ENCODE measurements around the gene MDN1. TPM values are rescaled to one million over a fixed set of nuclear protein-coding genes. Genes with fewer than 3 reads are reported as not detected.

The MDN1 gene
- total RNA-seq, 2 experiments from 2014 or later, result 48.6 to 62.3 TPM

- CTCF ChIA-PET (ENCODE audit: unreplicated experiment), result no interaction called here
- BruUV-seq (replicated peaks), result no TSS peak
Measured at GRCh38 chr6:89680150-89680549, 139.4 kb downstream of the MDN1 start.

GRCh38 chr6:89679215-89680120 lies 140.1 kb downstream of the MDN1 start:
- Histone ChIP-seq H3K9me2 (ENCODE audit: insufficient read depth, low read length) (no peaks in the 10 kb centered on the region), H4K20me1 (ENCODE audit: insufficient read depth, low read length) (no peaks in the 10 kb centered on the region), H3K4me2 (ENCODE audit: low read length) (no peak overlapping the region), H3K4me3 (ENCODE audit: low read depth, low read length, poor library complexity, severe bottlenecking) (no peak overlapping the region), H3K9me3 (ENCODE audit: low read length) (no peaks in the 10 kb centered on the region), H3K4me1 (ENCODE audit: insufficient read depth, low read length, poor library complexity, severe bottlenecking) (no peaks in the 10 kb centered on the region), H2AFZ (ENCODE audit: low read length) (no peak overlapping the region), H3K27ac (ENCODE audit: low read depth, low read length, poor library complexity, severe bottlenecking) (no peak overlapping the region), H3K36me3 (ENCODE audit: insufficient read depth, low read length) (peaks cover 95% of the 10 kb centered on the region), H3K79me2 (ENCODE audit: insufficient read depth, low read depth, low read length) (no peaks in the 10 kb centered on the region)
- no TSS peak for BruUV-seq (replicated peaks)
- intact Hi-C loops (cut with micrococcal nuclease; ENCODE audit: unreplicated experiment), result no loop called here
- TF ChIP-seq CTCF (conservative IDR thresholded peaks at IDR 0.05; ENCODE audit: low read length) (no peak), EZH2phosphoT487 (IDR thresholded peaks at IDR 0.05; ENCODE audit: borderline replicate concordance, low read depth, low read length) (no peak)
- ChIA-PET POLR2A (no interaction called here), CTCF (ENCODE audit: unreplicated experiment) (no interaction called here)
- DNase-seq (ENCODE audit: low spot score), result no peak

More at GRCh38 chr6:89680150-89680549, 139.4 kb downstream of the MDN1 start:
- intact Hi-C loops (cut with micrococcal nuclease; ENCODE audit: unreplicated experiment), result no loop called here
- DNase-seq (ENCODE audit: low spot score), result no peak
- Histone ChIP-seq H3K9me3 (ENCODE audit: low read length) (no peaks in the 10 kb centered on the region), H3K4me1 (ENCODE audit: insufficient read depth, low read length, poor library complexity, severe bottlenecking) (no peaks in the 10 kb centered on the region), H3K27ac (ENCODE audit: low read depth, low read length, poor library complexity, severe bottlenecking) (no peak overlapping the region), H4K20me1 (ENCODE audit: insufficient read depth, low read length) (no peaks in the 10 kb centered on the region), H2AFZ (ENCODE audit: low read length) (no peak overlapping the region), H3K79me2 (ENCODE audit: insufficient read depth, low read depth, low read length) (no peaks in the 10 kb centered on the region), H3K9me2 (ENCODE audit: insufficient read depth, low read length) (no peaks in the 10 kb centered on the region), H3K4me3 (ENCODE audit: low read depth, low read length, poor library complexity, severe bottlenecking) (no peak overlapping the region), H3K36me3 (ENCODE audit: insufficient read depth, low read length) (peaks cover 95% of the 10 kb centered on the region), H3K4me2 (ENCODE audit: low read length) (no peak overlapping the region)
- TF ChIP-seq CTCF (conservative IDR thresholded peaks at IDR 0.05; ENCODE audit: low read length) (no peak), EZH2phosphoT487 (IDR thresholded peaks at IDR 0.05; ENCODE audit: borderline replicate concordance, low read depth, low read length) (no peak)
- POLR2A ChIA-PET, result no interaction called here

- H2AFZ ChIP-seq (ENCODE audit: low read length), result no peak overlapping the region
- no peaks in the 10 kb centered on the region for H3K4me1 ChIP-seq (ENCODE audit: insufficient read depth, low read length, poor library complexity, severe bottlenecking)
- POLR2A ChIA-PET, result no interaction called here
- H3K79me2 ChIP-seq (ENCODE audit: insufficient read depth, low read depth, low read length), result no peaks in the 10 kb centered on the region
- no peak overlapping the region for H3K4me2 ChIP-seq (ENCODE audit: low read length)
- TF ChIP-seq CTCF (conservative IDR thresholded peaks at IDR 0.05; ENCODE audit: low read length), result no peak
- no peak for TF ChIP-seq EZH2phosphoT487 (IDR thresholded peaks at IDR 0.05; ENCODE audit: borderline replicate concordance, low read depth, low read length)
- no peak overlapping the region for H3K27ac ChIP-seq (ENCODE audit: low read depth, low read length, poor library complexity, severe bottlenecking)
- DNase-seq (ENCODE audit: low spot score), result no peak
- intact Hi-C loops (cut with micrococcal nuclease; ENCODE audit: unreplicated experiment), result no loop called here
- no peak overlapping the region for H3K4me3 ChIP-seq (ENCODE audit: low read depth, low read length, poor library complexity, severe bottlenecking)
- CTCF ChIA-PET (ENCODE audit: unreplicated experiment), result no interaction called here
- peaks cover 95% of the 10 kb centered on the region for H3K36me3 ChIP-seq (ENCODE audit: insufficient read depth, low read length)
- no peaks in the 10 kb centered on the region for H4K20me1 ChIP-seq (ENCODE audit: insufficient read depth, low read length)
- no TSS peak for BruUV-seq (replicated peaks)
- H3K9me3 ChIP-seq (ENCODE audit: low read length), result no peaks in the 10 kb centered on the region
- no peaks in the 10 kb centered on the region for H3K9me2 ChIP-seq (ENCODE audit: insufficient read depth, low read length)
Measured at GRCh38 chr6:89678531-89678930, 141.1 kb downstream of the MDN1 start.

Measured in OCI-LY7 (cell line).